Vagina (tissue), 2 donors: ENCODE data around the gene FDXACB1. TPM values are rescaled to one million over a fixed set of nuclear protein-coding genes. Genes with fewer than 3 reads are reported as not detected.

Experiments used
- DNase-seq, 2 donors: peaks; one replicate each; pipeline ENCODE4 v3.0.0-alpha.2; 2017; ENCODE audit errors: extremely low spot score in 2 of 2
- H3K27ac ChIP-seq: fragments of 200-600 bp; sonication (generic); one replicate; pipeline ENCODE4 v1.5.1; 2019
- H3K27me3 ChIP-seq: fragments of 200-600 bp; sonication (generic); one replicate; pipeline ENCODE4 v1.5.1; 2019
- H3K36me3 ChIP-seq, 2 donors: fragments of 200-600 bp; sonication (generic); one replicate each; pipeline ENCODE4 v1.5.1; 2017 to 2019
- H3K4me1 ChIP-seq: fragments of 200-600 bp; sonication (generic); one replicate; pipeline ENCODE4 v1.5.1; 2019
- H3K4me3 ChIP-seq, 2 donors: fragments of 200-600 bp; sonication (generic); 1 replicate in 1 of 2; 2 replicates in 1 of 2; pipeline ENCODE4 v1.5.1; 2016 to 2019
- H3K9me3 ChIP-seq: fragments of 200-600 bp; sonication (generic); one replicate; pipeline ENCODE4 v1.5.1; 2019
- POLR2A ChIP-seq, 2 donors: fragments of 450-650 bp; IDR thresholded peaks; one replicate each; pipeline ENCODE4 v1.6.1; 2017; ENCODE audit warnings: antibody characterized with exemption in 2 of 2, mild to moderate bottlenecking in 2 of 2, moderate library complexity in 2 of 2
- POLR2AphosphoS5 ChIP-seq, 2 donors: sonication (generic); formaldehyde crosslinking; IDR thresholded peaks; one replicate each; pipeline ENCODE4 v1.9.0; 2017; ENCODE audit warnings: antibody characterized with exemption in 2 of 2, mild to moderate bottlenecking in 2 of 2, low read depth in 1 of 2; ENCODE audit not compliant: insufficient read depth in 1 of 2
- intact Hi-C: fragments of 100-400 bp; cut with DNase I; formaldehyde crosslinking; loops from one replicate; pipeline ENCODE4 v1.15.1; 2023
- total RNA-seq: library from RNA; depleted of rRNA; stranded (reverse); fragments of >200 nt; gene quantifications from one replicate; pipeline ENCODE4 v1.2.3, GENCODE V29; 2016
- TF ChIP-seq, protein P1 (sequence below), 3 experiments: fragments of 450-650 bp in 2 of 3; fragments of 200-600 bp in 1 of 3; sonication (generic) in 1 of 3; IDR thresholded peaks; one replicate each; pipeline ENCODE4 v1.5.1; 2017 to 2019; ENCODE audit warnings: antibody characterized with exemption in 3 of 3, mild to moderate bottlenecking in 2 of 3, moderate library complexity in 2 of 3

FDXACB1 gene
- total RNA-seq, 1 donor from 2014 or later, result not detected

DNA sequence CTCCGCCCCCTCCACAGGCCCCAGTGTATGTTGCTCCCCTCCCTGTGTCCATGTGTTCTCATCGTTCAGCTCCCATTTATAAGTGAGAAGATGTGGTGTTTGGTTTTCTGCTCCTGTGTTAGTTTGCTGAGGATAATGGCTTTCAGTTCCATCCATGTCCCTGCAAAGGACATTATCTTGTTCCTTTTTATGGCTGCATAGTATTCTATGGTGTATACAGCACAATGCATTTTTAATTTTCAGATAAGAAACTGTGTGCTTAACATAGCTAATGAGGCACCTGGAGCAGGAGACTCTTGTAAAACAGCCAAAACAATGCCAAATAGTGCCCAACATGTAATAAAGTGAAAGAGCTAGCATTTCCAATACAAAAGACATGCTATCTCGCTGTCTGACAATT lies 29.3 kb downstream of the FDXACB1 start:
- TF ChIP-seq POLR2AphosphoS5 (IDR thresholded peaks at IDR 0.05; ENCODE audit: insufficient read depth in 1 of 2, low read depth in 1 of 2) (no peak), POLR2A (IDR thresholded peaks at IDR 0.05) (no peak)
- TF ChIP-seq, protein P1, sequence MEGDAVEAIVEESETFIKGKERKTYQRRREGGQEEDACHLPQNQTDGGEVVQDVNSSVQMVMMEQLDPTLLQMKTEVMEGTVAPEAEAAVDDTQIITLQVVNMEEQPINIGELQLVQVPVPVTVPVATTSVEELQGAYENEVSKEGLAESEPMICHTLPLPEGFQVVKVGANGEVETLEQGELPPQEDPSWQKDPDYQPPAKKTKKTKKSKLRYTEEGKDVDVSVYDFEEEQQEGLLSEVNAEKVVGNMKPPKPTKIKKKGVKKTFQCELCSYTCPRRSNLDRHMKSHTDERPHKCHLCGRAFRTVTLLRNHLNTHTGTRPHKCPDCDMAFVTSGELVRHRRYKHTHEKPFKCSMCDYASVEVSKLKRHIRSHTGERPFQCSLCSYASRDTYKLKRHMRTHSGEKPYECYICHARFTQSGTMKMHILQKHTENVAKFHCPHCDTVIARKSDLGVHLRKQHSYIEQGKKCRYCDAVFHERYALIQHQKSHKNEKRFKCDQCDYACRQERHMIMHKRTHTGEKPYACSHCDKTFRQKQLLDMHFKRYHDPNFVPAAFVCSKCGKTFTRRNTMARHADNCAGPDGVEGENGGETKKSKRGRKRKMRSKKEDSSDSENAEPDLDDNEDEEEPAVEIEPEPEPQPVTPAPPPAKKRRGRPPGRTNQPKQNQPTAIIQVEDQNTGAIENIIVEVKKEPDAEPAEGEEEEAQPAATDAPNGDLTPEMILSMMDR (IDR thresholded peaks at IDR 0.05), result no peak
- no peaks in the 10 kb centered on the region for H3K9me3 ChIP-seq
- no peaks in the 10 kb centered on the region for H3K4me1 ChIP-seq
- no peak for DNase-seq
- H3K36me3 ChIP-seq, result peaks cover 0 to 33% of the 10 kb centered on the region in 2 donors
- H3K4me3 ChIP-seq, result no peak overlapping the region
- intact Hi-C loops, result no loop called here
- no peaks in the 10 kb centered on the region for H3K27me3 ChIP-seq
- H3K27ac ChIP-seq, result no peak overlapping the region

- TF ChIP-seq POLR2AphosphoS5 (IDR thresholded peaks at IDR 0.05; ENCODE audit: insufficient read depth in 1 of 2, low read depth in 1 of 2) (no peak), POLR2A (IDR thresholded peaks at IDR 0.05) (no peak)
- TF ChIP-seq, protein P1 (IDR thresholded peaks at IDR 0.05), result no peak
- intact Hi-C loops, result no loop called here
- no peak for DNase-seq
Observed at GRCh38 chr11:111846636-111847035, 32.3 kb downstream of the FDXACB1 start.

GRCh38 chr11:111846063-111846462 lies 32.9 kb downstream of the FDXACB1 start:
- no peaks in the 10 kb centered on the region for H3K4me1 ChIP-seq
- H3K9me3 ChIP-seq, result no peaks in the 10 kb centered on the region
- H3K27ac ChIP-seq, result no peak overlapping the region
- DNase-seq, result no peak
- H3K36me3 ChIP-seq, result peaks cover 0 to 16% of the 10 kb centered on the region in 2 donors
- H3K4me3 ChIP-seq, result no peak overlapping the region
- no peaks in the 10 kb centered on the region for H3K27me3 ChIP-seq
- TF ChIP-seq, protein P1 (IDR thresholded peaks at IDR 0.05), result no peak
- TF ChIP-seq POLR2AphosphoS5 (IDR thresholded peaks at IDR 0.05; ENCODE audit: insufficient read depth in 1 of 2, low read depth in 1 of 2) (no peak), POLR2A (IDR thresholded peaks at IDR 0.05) (no peak)
- intact Hi-C loops, result no loop called here

More at GRCh38 chr11:111846636-111847035, 32.3 kb downstream of the FDXACB1 start:
- no peaks in the 10 kb centered on the region for H3K4me1 ChIP-seq
- peaks cover 0 to 16% of the 10 kb centered on the region in 2 donors for H3K36me3 ChIP-seq
- H3K9me3 ChIP-seq, result no peaks in the 10 kb centered on the region
- no peaks in the 10 kb centered on the region for H3K27me3 ChIP-seq
- no peak overlapping the region for H3K27ac ChIP-seq
- no peak overlapping the region for H3K4me3 ChIP-seq

- intact Hi-C loops, result no loop called here
- Histone ChIP-seq H3K9me3 (no peaks in the 10 kb centered on the region), H3K27me3 (no peaks in the 10 kb centered on the region), H3K4me1 (no peaks in the 10 kb centered on the region), H3K27ac (no peak overlapping the region), H3K36me3 (peaks cover 0 to 12% of the 10 kb centered on the region in 2 donors), H3K4me3 (no peak overlapping the region)
- DNase-seq, result no peak
- TF ChIP-seq, protein P1 (IDR thresholded peaks at IDR 0.05), result no peak
- no peak for TF ChIP-seq POLR2A (IDR thresholded peaks at IDR 0.05)
- TF ChIP-seq POLR2AphosphoS5 (IDR thresholded peaks at IDR 0.05; ENCODE audit: insufficient read depth in 1 of 2, low read depth in 1 of 2), result no peak
Observed at GRCh38 chr11:111845276-111846028, 33.5 kb downstream of the FDXACB1 start.

DNA sequence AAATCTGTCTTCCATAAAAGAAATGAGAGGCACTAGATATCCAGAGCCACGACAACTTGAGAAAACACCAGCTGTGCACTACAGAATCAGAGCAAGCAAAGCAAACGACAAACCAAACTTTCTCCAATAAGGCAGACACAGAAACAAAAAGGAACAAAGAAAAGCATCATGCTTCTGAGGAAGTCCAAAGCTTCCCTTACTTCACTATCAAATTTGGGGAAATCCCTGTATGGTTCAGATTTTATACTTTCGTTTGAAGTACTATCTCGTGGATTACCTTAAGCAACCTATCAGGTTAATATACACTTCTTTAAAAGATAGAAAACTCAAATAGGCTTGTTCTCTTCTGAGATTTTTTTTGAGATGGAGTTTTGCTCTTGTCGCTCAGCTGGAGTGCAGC lies 35.3 kb downstream of the FDXACB1 start:
- Histone ChIP-seq H3K27me3 (no peaks in the 10 kb centered on the region), H3K36me3 (peaks cover 0 to 4% of the 10 kb centered on the region in 2 donors), H3K4me1 (no peaks in the 10 kb centered on the region), H3K9me3 (no peaks in the 10 kb centered on the region), H3K4me3 (no peak overlapping the region), H3K27ac (no peak overlapping the region)
- intact Hi-C loops, result loop anchor here (5.0 kb wide), 3 partner anchors 66 to 261 kb away; partner anchors contain the start of gene SIK2
- DNase-seq, result no peak
- TF ChIP-seq, protein P1 (IDR thresholded peaks at IDR 0.05), result no peak
- TF ChIP-seq POLR2A (IDR thresholded peaks at IDR 0.05), result no peak
- no peak for TF ChIP-seq POLR2AphosphoS5 (IDR thresholded peaks at IDR 0.05; ENCODE audit: insufficient read depth in 1 of 2, low read depth in 1 of 2)
